Muscle of leg (tissue), 11 donors: ENCODE data around the gene OCSTAMP. TPM values are rescaled to one million over a fixed set of nuclear protein-coding genes. Genes with fewer than 3 reads are reported as not detected.

Experiments used
- DNase-seq: peaks from one replicate; pipeline ENCODE4 v3.0.0; 2013
- H3K27ac ChIP-seq: one replicate; pipeline ENCODE4 v1.5.1; 2013; ENCODE audit warnings: mild to moderate bottlenecking, low read length, control low read depth
- H3K27me3 ChIP-seq: one replicate; pipeline ENCODE4 v1.6.1; 2013; ENCODE audit warnings: low read length; ENCODE audit not compliant: control insufficient read depth, insufficient read depth
- H3K36me3 ChIP-seq: one replicate; pipeline ENCODE4 v1.6.1; 2013; ENCODE audit warnings: low read length; ENCODE audit not compliant: control insufficient read depth, insufficient read depth
- H3K4me1 ChIP-seq: one replicate; pipeline ENCODE4 v1.6.1; 2013; ENCODE audit warnings: low read length; ENCODE audit not compliant: control insufficient read depth, insufficient read depth
- H3K4me3 ChIP-seq: one replicate; pipeline ENCODE4 v1.5.1; 2013; ENCODE audit warnings: low read length, control low read depth
- H3K9me3 ChIP-seq: replicated peaks from 2 replicates; pipeline ENCODE4 v1.6.1; 2013; ENCODE audit warnings: low read depth, low read length; ENCODE audit not compliant: control insufficient read depth
- WGBS: methylation state at CpG from one replicate; pipeline ENCODE4 v1.1.5; 2013; ENCODE audit warnings: missing lambda C conversion rate; ENCODE audit not compliant: insufficient coverage; 5-methylcytosine and 5-hydroxymethylcytosine counted together
- polyA plus RNA-seq, 8 donors: library from polyadenylated mRNA; unstranded; fragments of 120-200 nt; gene quantifications; one replicate each; pipeline versions ENCODE4 v1.2.1 to v1.2.3, GENCODE V29; 2013; ENCODE audit warnings: inconsistent platforms in 1 of 8, low replicate concordance in 1 of 8; ENCODE audit not compliant: insufficient read length in 8 of 8, insufficient read depth in 1 of 8
- total RNA-seq: library from RNA; stranded (reverse); fragments of 120-200 nt; gene quantifications from one replicate; pipeline ENCODE4 v1.2.4, GENCODE V29; 2013

Gene OCSTAMP
- total and polyA plus RNA-seq, 9 donors = not detected

DNA sequence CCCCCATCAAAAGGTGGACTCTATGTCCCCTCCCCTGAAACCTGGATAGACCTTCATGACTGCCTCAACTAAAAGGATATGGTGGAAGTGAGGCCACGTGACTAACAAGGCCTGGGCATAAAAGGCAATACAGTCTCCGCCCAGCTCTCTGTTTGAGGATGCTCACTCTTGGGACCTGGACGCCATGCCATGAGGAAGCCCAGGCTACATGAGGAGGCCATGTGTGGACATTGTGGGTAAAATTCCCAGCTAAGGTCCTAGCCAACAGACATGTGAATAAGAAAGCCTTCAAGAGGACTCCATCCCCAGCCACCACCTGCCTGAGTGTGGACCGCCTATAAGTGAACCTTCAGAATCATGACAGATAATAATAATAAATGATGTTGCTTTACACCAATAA, 29.9 kb downstream of the OCSTAMP start:
- WGBS = 60% methylated on average over 2 of the region's 4 CpGs
- no peak overlapping the region for H3K4me3 ChIP-seq
- peaks cover 10% of the 10 kb centered on the region for H3K27me3 ChIP-seq
- H3K9me3 ChIP-seq = no peaks in the 10 kb centered on the region
- H3K27ac ChIP-seq = no peak overlapping the region
- no peaks in the 10 kb centered on the region for H3K4me1 ChIP-seq
- H3K36me3 ChIP-seq = no peaks in the 10 kb centered on the region
- no peak for DNase-seq

DNA sequence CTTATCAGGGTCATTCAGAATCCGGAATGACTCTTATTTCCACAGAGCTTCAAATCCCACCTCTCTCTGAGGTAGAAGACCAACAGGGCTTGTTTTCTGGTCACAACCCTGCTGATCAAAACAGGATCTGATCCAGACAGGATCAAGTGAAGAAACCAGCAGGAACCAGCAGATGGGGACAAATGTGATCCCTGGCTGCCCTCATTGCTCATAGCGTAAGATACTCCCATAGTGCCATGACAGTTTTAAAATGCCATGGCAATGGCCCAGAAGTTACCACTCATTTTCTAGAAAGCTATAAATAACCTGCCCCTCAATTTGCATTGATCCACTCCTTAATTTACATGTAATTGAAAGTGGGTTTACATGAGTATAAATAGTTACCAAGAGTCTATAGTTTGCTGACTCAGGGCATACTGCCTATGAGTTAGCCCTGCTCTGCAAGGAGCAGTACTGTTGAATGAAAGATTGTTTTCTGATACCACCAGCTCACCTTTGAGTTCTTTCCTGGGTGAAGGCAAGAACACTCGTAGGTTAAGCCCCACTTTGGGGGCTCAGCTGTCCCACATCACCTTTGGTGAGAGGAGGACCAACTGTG, 30.9 kb downstream of the OCSTAMP start:
- Histone ChIP-seq H3K36me3 (no peaks in the 10 kb centered on the region), H3K27ac (no peak overlapping the region), H3K9me3 (no peaks in the 10 kb centered on the region), H3K27me3 (peaks cover 12% of the 10 kb centered on the region), H3K4me3 (no peak overlapping the region), H3K4me1 (no peaks in the 10 kb centered on the region)
- no peak for DNase-seq
- 58% methylated on average over 2 of the region's 3 CpGs for WGBS

DNA sequence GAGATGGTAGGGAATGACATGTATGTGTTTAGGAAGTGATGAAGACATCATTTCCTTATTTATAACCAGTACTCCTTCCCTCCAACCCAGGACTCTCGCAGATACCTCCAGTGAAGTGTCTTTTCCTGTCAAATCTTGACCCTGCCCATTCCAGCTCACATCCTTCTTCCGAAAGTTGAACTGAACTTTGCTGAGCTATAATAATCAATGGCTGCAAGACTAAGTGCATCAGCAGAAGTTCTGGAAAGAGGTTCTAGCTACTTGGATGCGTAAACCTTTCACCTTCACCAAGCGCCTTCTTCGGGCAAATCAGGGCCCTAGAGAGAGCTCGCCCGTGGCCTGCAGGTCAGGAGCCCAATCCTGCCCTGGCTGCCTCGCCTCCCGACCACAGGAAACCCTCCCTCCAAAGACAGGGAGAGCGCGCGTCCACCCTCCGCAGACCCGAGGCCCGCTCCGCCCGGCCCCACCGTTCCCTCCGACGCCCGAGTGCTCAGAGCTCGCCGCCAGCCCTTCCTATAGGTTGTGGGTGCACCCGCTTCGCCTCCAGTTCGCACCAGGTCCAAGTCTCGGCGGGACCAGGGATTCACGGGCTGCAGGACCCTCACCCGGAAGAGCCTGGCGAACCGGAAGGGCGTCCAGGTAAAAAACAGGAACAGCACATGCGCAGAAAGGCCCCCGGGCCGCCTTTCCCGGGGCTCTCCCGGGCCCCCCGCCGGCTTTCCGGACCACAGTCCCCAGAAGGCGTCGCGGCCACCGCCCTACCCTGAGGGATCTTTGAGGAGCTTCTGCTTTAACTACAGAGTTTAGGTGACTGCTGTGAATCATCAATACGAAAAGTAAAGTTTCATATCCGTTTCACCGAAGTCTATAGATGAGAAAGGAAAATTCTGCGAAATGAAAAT, 37.3 kb downstream of the OCSTAMP start, which contains the start of gene ZNF334:
TSS of gene ZNF334 (minus strand) at position 617 of the 902 bp plus-strand sequence. CDS start 1,457 bp downstream, outside the sequence.
- Histone ChIP-seq H3K36me3 (peaks cover 2% of the 10 kb centered on the region), H3K27ac (peak within 1 kb of the TSS; percentile 0), H3K9me3 (no peaks in the 10 kb centered on the region), H3K4me3 (peak within 1 kb of the TSS; percentile 79), H3K27me3 (peaks cover 10% of the 10 kb centered on the region), H3K4me1 (no peaks in the 10 kb centered on the region)
- DNase-seq = peak; percentile 86
- under 1% methylated on average over 39 of the region's 49 CpGs for WGBS

DNA sequence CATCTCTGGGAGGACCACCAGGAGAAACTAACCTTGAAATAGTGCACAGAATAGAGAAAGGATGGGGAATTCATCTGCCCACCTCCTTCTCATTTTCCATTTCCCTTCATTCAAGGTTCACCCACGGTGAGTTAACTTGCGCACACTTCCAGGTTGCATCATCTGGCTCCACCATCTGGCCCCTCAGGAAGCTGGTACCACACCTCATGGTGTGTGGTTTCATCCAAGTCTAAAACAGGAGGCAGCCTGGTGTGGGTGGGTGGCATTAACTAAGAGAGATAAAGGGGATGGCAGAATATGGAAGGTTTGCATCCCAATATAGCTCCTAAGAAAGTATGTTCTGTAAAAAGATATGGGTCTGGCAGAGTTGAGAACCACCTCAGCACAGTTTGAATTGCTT, 40.9 kb downstream of the OCSTAMP start:
- Histone ChIP-seq H3K9me3 (no peaks in the 10 kb centered on the region), H3K4me3 (no peak overlapping the region), H3K36me3 (peaks cover 2% of the 10 kb centered on the region), H3K27me3 (no peaks in the 10 kb centered on the region), H3K27ac (no peak overlapping the region), H3K4me1 (no peaks in the 10 kb centered on the region)
- no peak for DNase-seq
- 75% methylated on average over 2 of the region's 2 CpGs for WGBS

DNA sequence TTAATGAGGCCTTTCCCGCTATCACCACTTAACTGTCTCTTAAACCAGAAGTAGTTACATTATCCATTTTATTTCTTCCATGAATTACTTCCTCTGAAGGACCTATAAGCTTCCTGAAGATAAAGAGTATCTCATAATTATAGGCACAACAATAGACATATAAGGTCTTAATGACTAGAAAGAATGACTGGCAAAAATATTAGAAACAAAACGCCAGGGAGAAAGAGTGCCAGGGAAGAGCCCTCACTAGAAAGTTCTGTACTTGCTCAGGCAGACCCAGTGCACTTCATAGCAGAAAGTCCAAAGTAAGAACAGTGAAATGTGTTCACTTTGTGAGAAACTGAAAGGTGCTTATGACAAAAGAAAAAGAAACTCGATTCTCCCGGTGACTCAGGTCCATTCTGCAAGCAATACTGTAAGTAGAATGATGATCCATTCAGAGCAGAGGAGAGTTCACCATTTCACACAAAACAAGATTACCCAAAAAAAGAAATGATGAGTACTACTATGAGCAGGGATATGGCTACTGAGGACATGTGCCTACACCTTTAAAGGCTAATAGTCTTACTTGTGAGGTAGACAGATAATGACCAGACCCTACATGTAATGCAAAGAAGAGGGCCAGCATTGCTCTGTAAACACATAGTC, 42.6 kb downstream of the OCSTAMP start:
- H3K9me3 ChIP-seq = peaks cover 10% of the 10 kb centered on the region
- peaks cover 5% of the 10 kb centered on the region for H3K36me3 ChIP-seq
- no peaks in the 10 kb centered on the region for H3K4me1 ChIP-seq
- H3K27me3 ChIP-seq = no peaks in the 10 kb centered on the region
- DNase-seq = no peak
- no peak overlapping the region for H3K27ac ChIP-seq
- WGBS = 50% methylated on average over 1 of the region's 4 CpGs
- no peak overlapping the region for H3K4me3 ChIP-seq

DNA sequence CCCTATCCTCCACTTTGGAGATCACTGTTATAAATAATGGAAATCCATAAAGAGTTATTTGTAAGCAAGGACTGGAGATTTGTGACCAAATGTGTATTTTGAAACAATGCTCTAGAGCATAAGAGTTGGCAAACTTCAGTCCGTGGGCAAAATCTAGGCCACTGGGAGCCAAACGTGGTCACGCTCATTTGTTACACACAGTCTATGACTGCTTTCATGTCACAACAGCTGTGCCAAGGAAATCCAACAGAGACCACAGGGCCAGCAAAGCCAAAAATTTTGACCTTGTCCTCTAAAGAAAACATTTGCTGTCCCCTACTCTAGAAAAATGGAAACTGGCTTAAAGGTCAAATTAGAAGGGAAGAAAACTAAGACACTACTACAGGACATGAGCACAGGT, 44.9 kb downstream of the OCSTAMP start:
- Histone ChIP-seq H3K9me3 (peaks cover 34% of the 10 kb centered on the region), H3K4me3 (no peak overlapping the region), H3K4me1 (no peaks in the 10 kb centered on the region), H3K27ac (no peak overlapping the region), H3K27me3 (no peaks in the 10 kb centered on the region), H3K36me3 (peaks cover 5% of the 10 kb centered on the region)
- 88% methylated on average over 3 of the region's 3 CpGs for WGBS
- peak; percentile 57 for DNase-seq

DNA sequence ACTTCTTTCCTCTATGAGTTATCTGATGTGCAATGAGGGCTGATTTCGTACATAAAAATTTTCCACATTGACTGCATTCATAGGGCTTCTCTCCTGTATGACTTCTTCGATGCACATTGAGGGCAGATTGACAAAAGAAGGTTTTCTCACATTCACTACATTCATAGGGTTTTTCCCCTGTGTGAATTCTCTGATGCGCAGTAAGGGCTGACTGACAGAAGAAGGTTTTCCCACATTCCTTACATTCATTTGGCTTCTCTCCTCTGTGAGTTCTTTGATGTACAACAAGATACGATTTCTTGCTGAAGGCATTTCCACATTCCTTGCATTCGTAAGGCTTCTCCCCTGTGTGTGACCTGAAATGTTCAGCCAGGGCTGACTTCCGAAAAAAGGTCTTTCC, 48.5 kb downstream of the OCSTAMP start:
- H3K4me1 ChIP-seq = no peaks in the 10 kb centered on the region
- H3K36me3 ChIP-seq = peaks cover 5% of the 10 kb centered on the region
- no peak overlapping the region for H3K27ac ChIP-seq
- no peak overlapping the region for H3K4me3 ChIP-seq
- WGBS = 90% methylated on average over 2 of the region's 6 CpGs
- peaks cover 58% of the 10 kb centered on the region for H3K9me3 ChIP-seq
- H3K27me3 ChIP-seq = no peaks in the 10 kb centered on the region
- DNase-seq = no peak

DNA sequence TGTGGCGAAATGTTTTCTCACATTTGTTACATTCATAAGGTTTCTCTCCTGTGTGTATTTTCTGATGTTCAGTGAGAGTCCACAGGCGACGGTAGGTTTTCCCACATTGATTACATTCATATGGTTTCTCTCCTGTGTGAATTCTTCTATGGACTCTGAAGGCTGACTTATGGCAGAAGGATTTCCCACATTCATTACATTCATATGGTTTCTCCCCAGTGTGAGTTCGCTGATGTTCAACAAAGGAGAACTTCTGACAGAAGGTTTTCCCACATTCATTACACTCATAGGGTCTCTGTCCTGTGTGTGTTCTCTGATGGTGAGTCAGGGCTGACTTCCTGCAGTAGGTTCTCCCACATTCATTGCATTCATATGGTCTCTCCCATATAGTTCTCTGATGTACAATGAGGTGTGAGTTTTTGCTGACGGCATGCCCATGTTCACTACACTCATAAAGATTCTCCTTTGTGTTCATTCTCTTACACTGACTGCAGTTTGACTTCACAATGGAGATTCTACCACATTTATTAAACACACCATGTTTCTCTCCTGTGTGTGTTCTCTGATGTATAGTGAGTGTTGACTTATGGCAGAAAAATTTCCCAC, 49.0 kb downstream of the OCSTAMP start:
- Histone ChIP-seq H3K27ac (no peak overlapping the region), H3K9me3 (peaks cover 58% of the 10 kb centered on the region), H3K27me3 (no peaks in the 10 kb centered on the region), H3K4me1 (no peaks in the 10 kb centered on the region), H3K36me3 (peaks cover 7% of the 10 kb centered on the region), H3K4me3 (no peak overlapping the region)
- WGBS = no CpG with 5 or more reads among the region's 5 CpGs
- no peak for DNase-seq

DNA sequence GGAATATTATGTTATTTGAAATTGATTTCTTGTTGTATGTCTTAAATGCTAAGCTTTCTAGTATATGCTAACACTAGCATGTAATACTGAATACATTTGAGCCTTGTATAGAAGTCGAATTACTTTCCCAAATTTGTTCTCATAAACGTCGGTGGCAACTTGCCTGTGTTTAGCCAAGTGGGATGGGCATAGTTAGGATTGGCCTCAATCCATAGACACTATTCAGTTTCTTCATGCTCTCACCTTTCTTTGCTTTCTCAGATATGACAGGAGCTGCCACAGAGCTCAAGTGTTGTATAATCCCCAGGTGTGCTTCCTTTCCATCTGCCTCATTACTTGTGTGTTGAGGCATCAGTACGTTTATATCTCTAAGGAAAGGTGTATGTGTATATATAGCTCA, 56.4 kb downstream of the OCSTAMP start:
- no peak overlapping the region for H3K27ac ChIP-seq
- no peaks in the 10 kb centered on the region for H3K27me3 ChIP-seq
- peaks cover 2% of the 10 kb centered on the region for H3K36me3 ChIP-seq
- peaks cover 12% of the 10 kb centered on the region for H3K9me3 ChIP-seq
- H3K4me3 ChIP-seq = no peak overlapping the region
- no CpG with 5 or more reads among the region's 4 CpGs for WGBS
- H3K4me1 ChIP-seq = no peaks in the 10 kb centered on the region
- no peak for DNase-seq

DNA sequence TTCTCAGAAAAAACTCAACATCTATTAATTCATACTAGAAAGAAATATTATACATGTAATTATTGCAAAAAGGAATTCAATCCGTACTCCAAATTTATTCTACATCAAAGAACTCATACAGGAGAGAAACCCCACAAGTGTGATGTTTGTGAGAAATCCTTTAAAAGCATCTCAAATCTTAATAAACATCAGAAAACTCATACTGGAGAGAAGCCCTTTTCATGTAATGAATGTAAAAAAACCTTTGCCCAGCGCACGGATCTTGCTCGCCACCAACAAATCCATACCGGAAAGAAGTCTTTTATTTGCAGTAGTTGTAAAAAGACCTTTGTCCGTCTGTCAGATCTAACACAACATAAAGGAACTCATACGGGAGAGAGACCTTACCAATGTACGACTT, 59.1 kb downstream of the OCSTAMP start:
- Histone ChIP-seq H3K27ac (no peak overlapping the region), H3K4me1 (no peaks in the 10 kb centered on the region), H3K27me3 (no peaks in the 10 kb centered on the region), H3K4me3 (no peak overlapping the region), H3K36me3 (no peaks in the 10 kb centered on the region), H3K9me3 (no peaks in the 10 kb centered on the region)
- WGBS = no CpG with 5 or more reads among the region's 8 CpGs
- no peak for DNase-seq
